Measurements from ENCODE around the gene EIF3D. TPM values are rescaled to one million over a fixed set of nuclear protein-coding genes. Genes with fewer than 3 reads are reported as not detected.

Gene EIF3D
- total RNA-seq, 4 donors from 2014 or later: 247 to 409 (median 332) TPM

- Histone ChIP-seq H3K9me3 (no peaks in the 10 kb centered on the region), H3K4me3 (no peak overlapping the region), H3K27me3 (no peaks in the 10 kb centered on the region), H3K4me1 (peaks cover 19% of the 10 kb centered on the region), H3K27ac (no peak overlapping the region), H3K36me3 (peaks cover 54% of the 10 kb centered on the region)
- 93% methylated on average over 4 of the region's 4 CpGs for WGBS
- TF ChIP-seq POLR2AphosphoS5 (IDR thresholded peaks at IDR 0.05) (no peak), EP300 (IDR thresholded peaks at IDR 0.05) (no peak), CTCF (IDR thresholded peaks at IDR 0.05) (no peak), POLR2A (IDR thresholded peaks at IDR 0.05) (no peak)
- no peak for DNase-seq (ENCODE audit: low spot score in 2 of 2)
Measured at GRCh38 chr22:36478966-36479365, 50.0 kb downstream of the EIF3D start.

- Histone ChIP-seq H3K4me3 (no peak overlapping the region), H3K9me3 (no peaks in the 10 kb centered on the region), H3K36me3 (peaks cover 80% of the 10 kb centered on the region), H3K4me1 (peaks cover 14% of the 10 kb centered on the region), H3K27me3 (no peaks in the 10 kb centered on the region), H3K27ac (no peak overlapping the region)
- whole genome bisulfite sequencing: 95% methylated on average over 6 of the region's 6 CpGs
- TF ChIP-seq EP300 (IDR thresholded peaks at IDR 0.05) (no peak), POLR2AphosphoS5 (IDR thresholded peaks at IDR 0.05) (no peak), CTCF (IDR thresholded peaks at IDR 0.05) (no peak), POLR2A (IDR thresholded peaks at IDR 0.05) (no peak)
- DNase-seq (ENCODE audit: low spot score in 2 of 2): no peak
Measured at GRCh38 chr22:36475341-36475740, 53.6 kb downstream of the EIF3D start.

- peaks cover 26% of the 10 kb centered on the region for H3K4me1 ChIP-seq
- 82% methylated on average over 12 of the region's 13 CpGs for WGBS
- peaks cover 64% of the 10 kb centered on the region for H3K36me3 ChIP-seq
- no peaks in the 10 kb centered on the region for H3K27me3 ChIP-seq
- H3K9me3 ChIP-seq: no peaks in the 10 kb centered on the region
- no peak for DNase-seq (ENCODE audit: low spot score in 2 of 2)
- H3K27ac ChIP-seq: no peak overlapping the region
- TF ChIP-seq EP300 (IDR thresholded peaks at IDR 0.05) (no peak), POLR2AphosphoS5 (IDR thresholded peaks at IDR 0.05) (no peak), POLR2A (IDR thresholded peaks at IDR 0.05) (no peak), CTCF (IDR thresholded peaks at IDR 0.05) (no peak)
- H3K4me3 ChIP-seq: no peak overlapping the region
Measured at GRCh38 chr22:36472689-36473088, 56.3 kb downstream of the EIF3D start.

- no peaks in the 10 kb centered on the region for H3K9me3 ChIP-seq
- peak overlapping the region; percentile 59 for H3K27ac ChIP-seq
- H3K27me3 ChIP-seq: no peaks in the 10 kb centered on the region
- no peak for TF ChIP-seq CTCF (IDR thresholded peaks at IDR 0.05)
- TF ChIP-seq POLR2AphosphoS5 (IDR thresholded peaks at IDR 0.05): no peak
- TF ChIP-seq POLR2A (IDR thresholded peaks at IDR 0.05): no peak
- DNase-seq (ENCODE audit: low spot score in 2 of 2): no peak
- H3K4me3 ChIP-seq: no peak overlapping the region
- H3K4me1 ChIP-seq: peaks cover 35% of the 10 kb centered on the region
- H3K36me3 ChIP-seq: peaks cover 59% of the 10 kb centered on the region
- WGBS: 85% methylated on average over 14 of the region's 14 CpGs
Measured at GRCh38 chr22:36471341-36471821, 57.6 kb downstream of the EIF3D start.

- 57% methylated on average over 10 of the region's 10 CpGs for WGBS
- Histone ChIP-seq H3K36me3 (peaks cover 55% of the 10 kb centered on the region), H3K27me3 (no peaks in the 10 kb centered on the region), H3K4me3 (no peak overlapping the region), H3K27ac (peak overlapping the region; percentile 59), H3K4me1 (peaks cover 39% of the 10 kb centered on the region), H3K9me3 (no peaks in the 10 kb centered on the region)
- TF ChIP-seq POLR2AphosphoS5 (IDR thresholded peaks at IDR 0.05): no peak
- TF ChIP-seq POLR2A (IDR thresholded peaks at IDR 0.05): no peak
- no peak for TF ChIP-seq CTCF (IDR thresholded peaks at IDR 0.05)
- peak; percentile 18 for TF ChIP-seq EP300 (IDR thresholded peaks at IDR 0.05)
- DNase-seq (ENCODE audit: low spot score in 2 of 2): no peak
Measured at GRCh38 chr22:36470994-36471331, 58.0 kb downstream of the EIF3D start.
